Limb (tissue), 2 donors: ENCODE measurements around the gene CBARP.

ENCODE experiments used
- DNase-seq, 2 donors: peaks; one replicate each; pipeline ENCODE4 v3.0.0-alpha.2; 2016; ENCODE audit errors: extremely low spot score in 2 of 2

Gene CBARP

GRCh38 chr19:1252821-1253513 is 15.2 kb upstream of the CBARP start:
- DNase-seq = peak in 1 of 2 donors; percentile 84

DNA sequence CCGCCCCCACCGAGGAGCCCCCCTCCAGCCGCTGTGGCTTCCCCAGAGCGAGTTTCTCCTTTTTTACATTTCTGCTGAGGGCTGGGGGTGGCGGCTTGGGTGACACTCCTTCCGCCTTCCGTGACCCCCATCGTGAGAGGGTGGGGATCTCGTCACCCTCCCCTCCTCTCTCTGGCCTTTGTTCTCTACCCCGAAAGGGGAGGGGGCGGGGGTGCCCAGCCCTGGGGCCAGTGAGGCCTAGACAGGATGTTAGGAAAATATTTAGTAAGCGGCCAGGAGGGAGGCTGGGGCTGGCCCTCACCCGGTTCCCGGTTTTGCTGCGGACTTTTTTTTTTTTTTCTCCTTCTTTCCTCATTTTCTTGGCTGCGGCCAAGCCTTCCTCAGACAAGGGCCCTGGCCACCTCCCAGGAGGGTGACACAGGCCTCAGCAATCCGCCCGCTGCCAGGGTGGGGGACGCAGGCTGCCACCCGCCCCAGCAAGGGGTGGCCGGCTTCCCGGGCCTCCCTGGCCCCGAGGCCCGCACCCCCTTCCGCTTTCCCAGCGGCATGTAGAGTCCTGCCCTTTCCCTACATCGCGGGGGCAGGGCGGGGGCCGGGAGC is 14.5 kb upstream of the CBARP start:
- peak in 1 of 2 donors; percentile 69 for DNase-seq

GRCh38 chr19:1251330-1252220 is 13.8 kb upstream of the CBARP start:
- peak in 1 of 2 donors; percentile 78 for DNase-seq

DNA sequence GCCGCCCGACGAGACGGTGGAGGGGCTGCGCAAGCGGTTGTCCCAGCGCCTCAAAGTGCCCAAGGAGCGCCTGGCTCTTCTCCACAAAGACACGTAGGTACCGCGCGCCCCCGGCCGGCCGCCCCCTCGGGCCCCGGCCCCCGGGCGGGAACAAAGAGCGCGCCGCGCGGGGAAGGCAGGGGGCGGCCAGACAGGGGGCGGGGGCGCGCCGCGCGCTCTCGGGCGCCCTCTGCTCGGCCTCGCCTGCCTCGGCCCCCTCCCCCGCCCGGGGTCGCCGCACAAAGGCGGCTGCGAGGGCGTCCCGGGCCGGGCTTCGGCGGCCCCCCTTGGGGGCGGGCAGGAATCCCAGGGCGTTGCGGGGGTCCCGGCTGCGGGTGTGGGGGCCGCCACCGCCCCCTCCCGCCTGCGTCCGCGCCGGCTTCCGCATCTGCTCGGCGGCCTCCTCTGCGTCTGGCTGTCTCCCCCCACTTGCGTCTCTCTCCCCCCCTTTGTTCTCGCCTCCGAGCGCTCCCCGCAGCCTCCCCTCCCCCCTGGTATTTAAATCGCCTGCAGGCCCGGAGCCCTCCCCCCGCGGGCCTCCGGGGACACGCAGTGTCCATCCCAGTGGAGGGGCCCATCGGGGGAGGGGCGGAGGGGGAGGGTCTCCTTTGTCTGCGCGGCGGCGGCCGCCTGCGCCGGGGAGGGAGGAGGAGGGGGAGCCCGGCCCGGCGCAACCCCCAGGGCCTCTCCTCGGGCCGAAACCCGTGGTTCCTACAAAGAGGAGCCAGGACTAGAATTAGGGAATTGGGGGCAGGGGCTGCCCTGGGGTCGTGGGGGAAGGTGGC is 12.8 kb upstream of the CBARP start:
- peak in 1 of 2 donors; percentile 85 for DNase-seq

DNA sequence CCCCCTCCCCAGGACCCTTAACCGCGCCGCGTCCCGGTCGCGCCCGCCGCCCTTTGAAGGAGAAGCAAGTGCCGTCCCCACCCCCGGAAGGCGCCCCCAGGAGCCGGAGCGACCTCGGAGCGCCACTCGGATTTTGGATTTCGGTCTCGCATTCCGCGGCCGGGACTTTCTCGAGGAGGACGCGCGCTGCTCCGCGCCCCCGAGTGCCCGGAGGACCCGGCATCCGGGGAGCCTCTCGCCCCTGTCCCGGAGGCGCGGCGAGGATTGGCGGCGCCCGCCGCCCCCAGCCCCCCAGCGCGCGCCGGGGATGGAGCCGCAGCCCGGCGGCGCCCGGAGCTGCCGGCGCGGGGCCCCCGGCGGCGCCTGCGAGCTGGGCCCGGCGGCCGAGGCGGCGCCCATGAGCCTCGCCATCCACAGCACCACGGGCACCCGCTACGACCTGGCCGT is 12.2 kb upstream of the CBARP start:
- DNase-seq = no peak

GRCh38 chr19:1249298-1249989 is 11.6 kb upstream of the CBARP start:
- peak; percentile 97 to 98 for DNase-seq

DNA sequence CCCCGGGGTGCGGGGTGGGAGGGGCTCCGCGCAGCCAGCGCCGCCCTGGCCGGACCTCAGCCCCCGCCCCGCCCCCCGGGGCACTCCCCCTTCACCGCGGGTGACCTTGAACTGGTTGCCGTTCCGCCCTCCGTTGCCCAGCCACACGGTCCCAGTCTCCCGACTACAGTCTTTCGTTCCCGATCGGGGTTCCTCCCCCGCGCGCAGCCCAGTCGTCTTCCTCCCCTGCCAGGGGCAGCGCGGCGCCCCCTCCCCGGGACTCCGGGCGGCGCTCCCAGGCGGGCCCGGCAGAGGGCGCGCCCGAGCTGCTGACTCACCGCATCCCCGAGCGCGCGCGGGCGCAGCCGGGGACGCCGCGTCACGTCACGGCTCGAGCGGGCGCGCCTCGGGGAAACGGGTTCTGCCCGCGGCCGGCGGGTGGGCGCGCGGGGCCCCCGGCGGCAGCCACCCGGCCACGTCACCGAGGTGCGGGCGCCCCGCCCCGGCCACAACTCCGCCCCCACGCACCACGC is 11.0 kb upstream of the CBARP start:
- peak; percentile 77 to 93 for DNase-seq

DNA sequence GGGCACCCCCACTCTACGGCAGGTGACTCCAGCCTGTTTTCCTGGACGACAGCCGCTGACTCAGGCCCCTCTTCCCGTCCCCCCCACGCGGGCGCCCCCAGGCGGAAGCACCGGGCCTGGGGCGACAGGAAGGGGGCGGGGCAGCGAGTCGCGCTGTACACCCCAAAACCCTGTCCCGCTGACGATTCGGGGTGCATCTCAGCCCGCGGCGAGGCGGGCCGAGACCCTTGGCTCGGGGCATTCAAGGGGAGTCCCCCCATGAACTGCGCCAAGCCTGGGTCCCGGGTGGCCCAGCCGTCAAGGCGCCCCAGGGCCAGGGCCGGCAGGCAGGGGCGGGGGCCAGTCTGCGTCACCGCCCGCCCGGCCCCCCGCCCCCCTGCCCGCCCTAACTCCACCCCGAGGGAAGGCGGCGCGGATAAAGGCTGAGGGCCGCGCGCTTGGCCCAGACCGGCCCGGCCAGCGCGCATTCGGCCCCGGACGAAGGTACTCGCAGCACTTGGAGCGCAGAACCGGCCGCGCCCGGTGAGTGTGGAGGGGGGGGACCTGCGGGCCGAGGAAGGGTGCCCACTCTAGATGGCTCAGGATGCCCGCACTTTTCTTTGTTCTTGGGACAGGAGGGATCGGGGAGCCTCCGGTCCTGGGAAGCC is 10.5 kb upstream of the CBARP start, which contains the start of gene MIDN:
Gene MIDN (plus strand): TSS at position 445 of the 647 bp plus-strand sequence. CDS start 1,714 bp downstream, outside the sequence.
- peak in 1 of 2 donors; percentile 89 for DNase-seq

DNA sequence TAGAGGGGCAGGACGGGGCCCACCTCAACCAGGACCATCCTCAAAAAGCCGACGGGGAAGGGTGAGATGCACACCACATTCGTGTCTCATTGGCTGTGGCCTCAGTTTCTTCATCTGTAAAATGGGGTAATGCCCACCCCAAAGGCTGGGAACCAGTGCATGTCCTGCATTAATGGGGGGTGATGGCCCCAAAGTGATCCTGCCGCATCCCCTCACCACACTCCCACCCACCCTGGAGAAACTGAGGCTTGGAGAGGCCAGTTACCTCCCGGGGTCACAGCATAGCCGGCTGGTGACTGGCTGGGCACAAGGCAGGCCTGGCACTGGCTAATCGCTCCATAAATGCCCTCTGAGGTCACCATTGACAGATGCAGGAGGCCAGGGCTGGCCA is 9.9 kb upstream of the CBARP start:
- DNase-seq = no peak

DNA sequence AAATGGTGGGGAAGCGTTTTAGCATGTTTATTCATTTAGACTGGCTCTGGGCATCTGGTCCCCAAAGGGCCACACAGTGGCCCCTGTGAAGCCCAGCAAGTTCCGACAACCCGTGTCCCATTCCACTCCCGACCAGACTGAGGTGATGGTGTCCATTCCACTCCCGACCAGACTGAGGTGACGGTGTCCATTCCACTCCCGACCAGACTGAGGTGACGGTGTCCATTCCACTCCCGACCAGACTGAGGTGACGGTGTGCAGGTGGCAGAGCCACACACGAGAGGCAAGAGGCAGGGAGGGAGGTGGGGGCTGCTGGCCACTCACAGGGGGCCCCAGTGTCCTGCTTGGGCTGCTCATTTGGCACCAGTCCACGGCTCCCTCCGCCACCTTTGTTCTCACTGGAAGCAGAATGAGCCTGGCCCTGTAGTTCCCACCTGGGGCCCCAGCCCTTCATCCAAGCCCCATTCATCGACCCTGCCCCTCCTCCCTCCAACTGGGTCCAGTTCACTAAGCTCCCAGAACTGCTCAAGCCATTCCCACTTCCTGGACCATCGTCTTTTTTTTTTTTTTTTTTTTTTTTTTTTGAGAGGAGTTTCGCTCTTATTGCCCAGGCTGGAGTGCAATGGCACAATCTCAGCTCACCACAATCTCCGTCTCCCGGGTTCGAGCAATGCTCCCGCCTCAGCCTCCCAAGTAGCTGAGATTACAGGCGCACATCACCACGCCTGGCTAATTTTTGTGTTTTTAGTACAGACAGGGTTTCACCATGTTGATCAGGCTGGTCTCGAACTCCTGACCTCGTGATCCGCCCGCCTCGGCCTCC is 8.7 kb upstream of the CBARP start:
- peak in 1 of 2 donors; percentile 65 for DNase-seq

GRCh38 chr19:1245494-1246264 is 7.9 kb upstream of the CBARP start:
- DNase-seq = peak in 1 of 2 donors; percentile 64

- peak in 1 of 2 donors; percentile 58 for DNase-seq
These were observed 7.1 kb upstream of the CBARP start for GRCh38 chr19:1244693-1245451.

GRCh38 chr19:1243768-1244692 is 6.2 kb upstream of the CBARP start:
- peak; percentile 78 to 87 for DNase-seq

DNA sequence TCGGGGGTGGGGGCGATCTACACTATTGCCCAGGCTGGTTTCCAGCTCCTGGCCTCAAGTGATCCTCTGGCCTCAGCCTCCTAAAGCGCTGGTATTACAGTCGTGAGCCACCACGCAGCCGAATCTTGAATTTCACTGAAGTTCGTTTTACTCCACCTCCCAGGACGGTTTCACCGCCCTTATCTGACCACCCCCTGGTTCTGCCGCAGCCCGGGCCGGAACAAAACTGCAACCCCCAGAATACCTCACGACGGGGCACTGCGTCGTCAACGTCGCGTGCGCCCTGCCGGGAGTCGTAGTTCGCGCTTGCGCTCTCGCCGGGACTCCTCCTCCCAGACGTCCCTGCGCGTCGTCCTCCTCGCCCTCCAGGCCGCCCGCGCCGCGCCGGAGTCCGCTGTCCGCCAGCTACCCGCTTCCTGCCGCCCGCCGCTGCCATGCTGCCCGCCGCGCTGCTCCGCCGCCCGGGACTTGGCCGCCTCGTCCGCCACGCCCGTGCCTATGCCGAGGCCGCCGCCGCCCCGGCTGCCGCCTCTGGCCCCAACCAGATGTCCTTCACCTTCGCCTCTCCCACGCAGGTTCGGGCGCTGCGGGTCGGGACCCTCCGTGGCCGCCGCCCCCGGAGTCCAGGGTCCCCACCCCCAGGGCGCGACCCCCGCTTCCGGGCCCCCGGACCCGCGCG is 3.8 kb upstream of the CBARP start, which contains the start of gene ATP5F1D:
Gene ATP5F1D (plus strand): TSS at position 335 of the 679 bp plus-strand sequence. CDS start 100 bp downstream, at position 435.
- DNase-seq = peak; percentile 92 to 96

- DNase-seq = no peak
These were observed 3.1 kb upstream of the CBARP start for GRCh38 chr19:1240925-1241324.
